Mucosa of stomach (tissue), 1 donor: ENCODE measurements around the gene RHOB.
A peak's percentile ranks its signal among the peaks of the same experiment; 100 is the strongest.
"Not testable (repeated sequence)": the region's sequence is repeated elsewhere in the genome, so short reads cannot be mapped to it uniquely, and the experiment has no call there.

ENCODE experiments used
- H3K27me3 ChIP-seq: one replicate; pipeline ENCODE4 v1.7.0; 2013; ENCODE audit warnings: mild to moderate bottlenecking, low read length; ENCODE audit not compliant: control insufficient read depth, insufficient read depth
- H3K36me3 ChIP-seq: one replicate; pipeline ENCODE4 v1.7.0; 2013; ENCODE audit warnings: low read length; ENCODE audit not compliant: control insufficient read depth, insufficient read depth
- H3K4me1 ChIP-seq: one replicate; pipeline ENCODE4 v1.7.0; 2013; ENCODE audit warnings: mild to moderate bottlenecking, low read length; ENCODE audit not compliant: control insufficient read depth, insufficient read depth
- H3K4me3 ChIP-seq: one replicate; pipeline ENCODE4 v1.7.0; 2013; ENCODE audit warnings: low read length
- H3K9ac ChIP-seq: one replicate; pipeline ENCODE4 v1.7.0; 2013; ENCODE audit warnings: mild to moderate bottlenecking, low read length, moderate library complexity
- H3K9me3 ChIP-seq: one replicate; pipeline ENCODE4 v1.7.0; 2013; ENCODE audit warnings: mild to moderate bottlenecking, low read length, moderate library complexity; ENCODE audit not compliant: control insufficient read depth
- donor health status: Pancreatic carcinoma.

RHOB gene

GRCh38 chr2:20451761-20452499, 5.1 kb downstream of the RHOB start:
- H3K36me3 ChIP-seq = peaks cover 14% of the 10 kb centered on the region
- H3K27me3 ChIP-seq = no peaks in the 10 kb centered on the region
- peaks cover 15% of the 10 kb centered on the region for H3K4me1 ChIP-seq
- no peak overlapping the region for H3K4me3 ChIP-seq
- no peaks in the 10 kb centered on the region for H3K9me3 ChIP-seq
- no peak overlapping the region for H3K9ac ChIP-seq

- Histone ChIP-seq H3K27me3 (no peaks in the 10 kb centered on the region), H3K9ac (no peak overlapping the region), H3K36me3 (peaks cover 13% of the 10 kb centered on the region), H3K4me3 (no peak overlapping the region), H3K9me3 (no peaks in the 10 kb centered on the region), H3K4me1 (peaks cover 15% of the 10 kb centered on the region)
These were observed 5.7 kb downstream of the RHOB start for GRCh38 chr2:20452551-20452950.

- H3K9me3 ChIP-seq = no peaks in the 10 kb centered on the region
- peaks cover 15% of the 10 kb centered on the region for H3K4me1 ChIP-seq
- H3K36me3 ChIP-seq = peaks cover 7% of the 10 kb centered on the region
- H3K4me3 ChIP-seq = no peak overlapping the region
- H3K9ac ChIP-seq = no peak overlapping the region
- no peaks in the 10 kb centered on the region for H3K27me3 ChIP-seq
These were observed 6.2 kb downstream of the RHOB start for GRCh38 chr2:20453087-20453486.

GRCh38 chr2:20454036-20454981, 7.4 kb downstream of the RHOB start:
- H3K9ac ChIP-seq = no peak overlapping the region
- H3K4me3 ChIP-seq = no peak overlapping the region
- no peaks in the 10 kb centered on the region for H3K9me3 ChIP-seq
- H3K27me3 ChIP-seq = no peaks in the 10 kb centered on the region
- no peaks in the 10 kb centered on the region for H3K36me3 ChIP-seq
- peaks cover 27% of the 10 kb centered on the region for H3K4me1 ChIP-seq

GRCh38 chr2:20455076-20455587, 8.3 kb downstream of the RHOB start:
- H3K27me3 ChIP-seq = no peaks in the 10 kb centered on the region
- H3K9me3 ChIP-seq = no peaks in the 10 kb centered on the region
- H3K4me3 ChIP-seq = no peak overlapping the region
- H3K4me1 ChIP-seq = peaks cover 19% of the 10 kb centered on the region
- no peaks in the 10 kb centered on the region for H3K36me3 ChIP-seq
- H3K9ac ChIP-seq = no peak overlapping the region

- Histone ChIP-seq H3K27me3 (no peaks in the 10 kb centered on the region), H3K4me3 (no peak overlapping the region), H3K9ac (no peak overlapping the region), H3K9me3 (no peaks in the 10 kb centered on the region), H3K36me3 (no peaks in the 10 kb centered on the region), H3K4me1 (peaks cover 13% of the 10 kb centered on the region)
These were observed 9.3 kb downstream of the RHOB start for GRCh38 chr2:20456116-20456571.

- H3K36me3 ChIP-seq = no peaks in the 10 kb centered on the region
These were observed 10.0 kb downstream of the RHOB start for GRCh38 chr2:20456636-20457426.

GRCh38 chr2:20457661-20458630, 11.1 kb downstream of the RHOB start:
- Histone ChIP-seq H3K4me3 (no peak overlapping the region), H3K36me3 (no peaks in the 10 kb centered on the region), H3K9ac (no peak overlapping the region), H3K27me3 (no peaks in the 10 kb centered on the region), H3K4me1 (peaks cover 13% of the 10 kb centered on the region), H3K9me3 (no peaks in the 10 kb centered on the region)

More at GRCh38 chr2:20456636-20457426, 10.0 kb downstream of the RHOB start:
- H3K27me3 ChIP-seq = no peaks in the 10 kb centered on the region
- no peak overlapping the region for H3K9ac ChIP-seq
- H3K4me3 ChIP-seq = no peak overlapping the region
- peaks cover 13% of the 10 kb centered on the region for H3K4me1 ChIP-seq
- no peaks in the 10 kb centered on the region for H3K9me3 ChIP-seq

- not testable (repeated sequence) for H3K9ac ChIP-seq, H3K36me3 ChIP-seq, H3K4me3 ChIP-seq, H3K27me3 ChIP-seq, H3K9me3 ChIP-seq
- H3K4me1 ChIP-seq = peaks cover 13% of the 10 kb centered on the region
These were observed 12.0 kb downstream of the RHOB start for GRCh38 chr2:20458737-20459484.

GRCh38 chr2:20465716-20466394, 19.0 kb downstream of the RHOB start:
- H3K4me3 ChIP-seq = no peak overlapping the region
- no peaks in the 10 kb centered on the region for H3K9me3 ChIP-seq
- H3K36me3 ChIP-seq = no peaks in the 10 kb centered on the region
- H3K9ac ChIP-seq = peak overlapping the region; percentile 30
- peaks cover 41% of the 10 kb centered on the region for H3K4me1 ChIP-seq
- no peaks in the 10 kb centered on the region for H3K27me3 ChIP-seq
